AG08396 (cell line): ENCODE measurements around the gene ALG2.

ENCODE experiments used
- DNase-seq: peaks from one replicate; pipeline ENCODE4 v3.0.0; 2012; ENCODE audit warnings: low spot score, mixed read lengths

Gene ALG2

DNA sequence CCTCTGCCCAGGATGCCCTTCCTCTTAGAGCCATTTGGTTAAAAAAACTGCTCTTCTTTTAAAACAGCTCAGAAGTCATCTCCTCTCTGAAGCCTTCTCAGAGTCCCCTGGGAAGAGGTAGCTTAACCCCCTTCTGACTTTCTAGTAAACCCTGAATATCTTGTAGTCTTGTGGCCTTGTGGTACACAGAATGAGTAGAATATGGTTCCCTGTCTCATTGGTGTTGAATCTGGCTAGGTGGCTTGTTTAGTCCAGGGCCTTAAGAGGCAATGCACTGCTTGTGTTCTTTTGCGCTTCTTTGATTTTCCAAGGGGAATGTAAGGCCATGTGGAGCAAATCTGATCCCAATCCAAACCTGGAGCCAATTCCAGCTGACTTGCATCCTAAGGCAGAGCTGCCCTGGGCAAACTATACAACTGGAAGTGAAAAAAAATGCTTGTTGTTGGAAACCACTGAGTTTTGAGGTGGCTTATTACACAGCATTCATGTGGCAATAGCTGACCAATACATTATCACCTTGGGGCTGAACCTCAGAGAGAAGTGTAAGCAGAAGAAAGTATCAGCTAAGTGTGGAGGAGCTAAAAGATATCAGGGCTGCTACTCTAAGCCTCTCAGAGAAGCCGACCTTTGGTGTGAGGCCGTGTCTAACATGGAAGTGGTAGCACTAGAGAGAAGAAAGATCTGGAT, 31.0 kb downstream of the ALG2 start:
- no peak for DNase-seq

DNA sequence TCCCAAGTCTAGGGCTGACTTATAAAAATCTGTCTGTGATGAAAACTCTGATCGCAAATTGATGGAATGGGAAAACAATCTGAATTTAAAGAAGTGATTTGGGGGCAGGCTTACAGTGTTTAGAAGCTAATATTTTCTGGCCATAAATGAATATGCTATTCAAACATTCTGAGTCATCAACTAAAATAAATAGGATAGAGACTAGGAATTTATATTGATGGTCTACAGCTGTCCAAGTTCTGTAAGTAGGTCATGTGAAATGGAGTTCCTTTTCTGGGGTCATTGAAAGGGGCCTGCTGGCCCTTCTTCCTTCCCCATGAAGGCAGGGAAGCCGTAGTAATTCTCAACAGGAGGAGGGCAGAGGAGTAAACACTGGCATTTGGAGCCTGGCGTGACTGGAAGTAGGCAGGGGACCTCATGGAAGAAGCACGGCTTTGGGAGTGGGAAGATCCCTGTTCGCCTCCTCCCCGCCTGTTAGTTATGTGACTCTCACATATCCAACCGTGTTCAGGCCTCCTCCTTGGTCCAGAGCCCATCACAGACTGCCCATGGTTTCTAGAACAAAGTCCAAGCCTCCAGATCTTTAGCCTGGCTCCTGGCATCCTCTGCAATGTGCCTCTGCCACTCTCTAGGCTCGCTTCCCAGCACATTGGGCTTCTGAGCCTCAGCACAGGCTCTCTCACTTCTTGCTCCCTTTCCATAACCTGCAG, 31.7 kb downstream of the ALG2 start:
- DNase-seq: no peak

- DNase-seq: no peak
Observed at GRCh38 chr9:99189186-99189585, 32.6 kb downstream of the ALG2 start.

GRCh38 chr9:99187311-99187710, 34.4 kb downstream of the ALG2 start:
- no peak for DNase-seq

GRCh38 chr9:99185934-99186333, 35.8 kb downstream of the ALG2 start:
- DNase-seq: no peak

DNA sequence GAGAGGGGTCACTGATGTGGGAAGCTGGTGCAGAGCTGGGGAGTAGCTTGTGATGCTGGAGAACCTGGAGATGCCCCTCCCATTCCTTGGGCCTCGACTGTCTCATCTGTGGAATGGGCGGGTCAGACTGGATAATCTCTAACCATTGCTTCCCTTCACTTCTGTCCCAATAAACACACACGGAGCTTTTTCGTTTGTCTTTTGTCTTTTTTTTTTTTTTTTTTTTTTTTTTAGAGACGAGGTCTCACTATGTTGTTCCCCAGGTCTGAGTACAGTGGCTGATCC, 36.5 kb downstream of the ALG2 start:
- no peak for DNase-seq

- DNase-seq: peak; percentile 76
Observed at GRCh38 chr9:99184475-99185347, 37.0 kb downstream of the ALG2 start.

DNA sequence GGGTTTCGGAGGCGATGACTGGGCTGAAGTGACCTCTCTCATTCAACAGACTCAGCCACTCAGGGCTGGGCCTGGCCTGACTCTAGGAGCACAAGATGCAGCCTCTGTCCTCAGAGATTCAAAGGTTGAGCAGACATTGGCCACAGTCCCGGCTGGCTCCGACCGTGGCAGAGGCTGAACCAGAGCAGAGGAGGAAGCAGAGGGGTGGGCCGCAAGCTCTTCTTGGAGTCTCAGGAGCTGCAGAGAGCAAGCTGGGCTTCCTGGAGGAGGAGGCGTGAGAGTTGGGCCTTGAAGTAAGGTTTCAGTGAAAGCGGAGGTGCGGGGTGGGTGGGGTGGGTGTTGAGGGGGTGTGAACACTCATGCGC, 37.6 kb downstream of the ALG2 start:
- DNase-seq: no peak

GRCh38 chr9:99183616-99184015, 38.1 kb downstream of the ALG2 start:
- no peak for DNase-seq

DNA sequence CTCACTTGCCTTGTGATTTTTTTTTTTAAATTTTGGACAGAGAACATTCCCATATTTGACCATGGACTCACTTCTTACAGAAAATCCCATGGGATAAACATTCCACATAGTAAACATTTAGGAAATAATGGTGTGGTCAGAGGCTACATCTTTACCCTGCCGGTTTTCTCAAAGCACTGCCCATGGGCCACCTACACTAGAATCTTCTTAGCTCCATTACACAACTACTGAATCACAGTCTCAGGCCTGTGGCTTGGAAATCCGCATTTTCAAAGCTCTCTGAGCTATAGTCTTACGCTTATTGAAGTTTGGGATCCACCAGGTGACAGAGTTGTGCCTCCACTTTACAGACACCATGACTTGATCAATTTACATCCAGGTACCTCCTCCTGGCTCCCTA, 39.4 kb downstream of the ALG2 start:
- DNase-seq: no peak

GRCh38 chr9:99181621-99182020, 40.1 kb downstream of the ALG2 start:
- no peak for DNase-seq

GRCh38 chr9:99181206-99181605, 40.5 kb downstream of the ALG2 start:
- DNase-seq: no peak

DNA sequence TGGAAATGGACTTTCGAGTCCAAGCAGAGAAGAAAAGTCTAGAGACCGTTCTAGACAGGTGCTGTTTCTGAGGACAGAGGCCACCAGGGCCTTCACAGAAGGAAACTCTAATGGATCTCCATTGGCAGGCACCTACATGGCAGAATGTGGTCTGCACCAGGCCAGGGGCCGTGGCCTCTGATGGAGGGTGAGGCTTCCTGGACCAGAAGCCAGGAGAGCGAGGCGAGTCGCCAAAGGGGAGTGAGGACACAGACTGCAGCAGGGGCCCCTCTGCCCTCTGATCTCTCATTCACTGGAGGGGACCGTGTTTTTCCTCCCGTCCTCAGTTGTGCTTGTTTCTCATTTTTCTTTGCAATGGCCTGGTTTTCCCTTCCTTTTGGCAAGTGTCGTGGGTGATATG, 41.1 kb downstream of the ALG2 start:
- DNase-seq: no peak

DNA sequence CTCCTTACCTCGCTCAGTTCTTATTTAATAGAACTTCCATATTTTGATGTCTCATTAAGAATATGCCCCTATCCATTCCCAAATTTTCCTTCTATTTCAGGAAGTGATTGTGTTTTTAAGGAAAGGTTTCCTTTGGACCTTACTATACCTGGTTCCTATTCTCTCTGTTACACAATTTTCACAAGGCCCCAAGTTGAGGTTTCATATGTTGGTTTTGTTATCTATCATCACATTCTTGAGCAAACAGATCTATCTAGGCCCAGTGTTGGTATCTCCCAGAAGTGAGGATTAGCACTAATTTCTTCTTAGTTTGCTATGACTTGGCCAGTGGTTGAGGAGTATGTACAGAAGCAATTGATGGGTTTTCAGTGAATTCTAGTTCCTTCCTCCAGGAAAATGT, 41.5 kb downstream of the ALG2 start:
- no peak for DNase-seq

GRCh38 chr9:99178912-99179872, 42.5 kb downstream of the ALG2 start:
- DNase-seq: no peak

DNA sequence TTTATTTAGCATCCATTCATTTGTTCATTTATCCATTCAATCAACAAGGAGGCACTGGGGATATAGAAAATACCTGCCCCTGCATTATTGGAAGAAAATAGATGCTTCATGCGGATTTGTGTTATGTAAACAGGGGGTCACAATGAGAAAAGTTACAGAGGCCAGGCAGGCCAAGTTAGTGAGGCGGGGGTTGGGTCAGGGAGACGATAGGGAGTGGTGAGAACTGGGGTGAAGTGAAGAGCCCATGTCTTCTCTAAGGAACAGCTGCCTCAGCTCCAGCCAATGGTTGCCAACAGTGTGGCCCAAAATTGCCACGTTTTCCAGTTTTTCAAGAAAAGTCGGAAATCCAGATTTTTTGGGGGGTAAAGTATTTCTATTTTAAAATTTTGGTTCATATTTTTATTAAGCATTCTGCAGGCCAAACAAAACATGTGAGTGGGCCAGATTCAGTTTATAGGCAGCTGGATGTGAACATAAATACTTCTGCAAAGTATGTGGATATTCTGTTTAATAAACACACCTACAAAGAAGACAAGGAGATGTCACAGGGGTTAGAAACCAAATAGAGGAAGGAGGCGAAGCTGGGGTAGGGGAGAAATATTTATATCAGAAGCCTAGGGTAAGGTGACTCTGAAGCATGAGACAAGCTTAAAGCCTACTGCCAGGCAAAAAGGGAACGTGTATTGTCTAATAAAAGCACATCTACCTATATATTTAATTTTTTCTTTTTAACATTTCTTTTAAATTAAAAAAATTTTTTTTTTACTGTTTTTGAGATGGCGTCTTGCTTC, 44.0 kb downstream of the ALG2 start:
- no peak for DNase-seq

- no peak for DNase-seq
Observed at GRCh38 chr9:99176527-99177013, 45.2 kb downstream of the ALG2 start.

GRCh38 chr9:99173570-99174504, 47.9 kb downstream of the ALG2 start:
- DNase-seq: no peak

- DNase-seq: no peak
Observed at GRCh38 chr9:99172124-99173091, 49.3 kb downstream of the ALG2 start.
